ENCODE results near the gene HPX. TPM values are rescaled to one million over a fixed set of nuclear protein-coding genes. Genes with fewer than 3 reads are reported as not detected.

The HPX gene
- total and polyA plus RNA-seq, 12 donors, result 0.26 to 25.2 (median 1.7) TPM

DNA sequence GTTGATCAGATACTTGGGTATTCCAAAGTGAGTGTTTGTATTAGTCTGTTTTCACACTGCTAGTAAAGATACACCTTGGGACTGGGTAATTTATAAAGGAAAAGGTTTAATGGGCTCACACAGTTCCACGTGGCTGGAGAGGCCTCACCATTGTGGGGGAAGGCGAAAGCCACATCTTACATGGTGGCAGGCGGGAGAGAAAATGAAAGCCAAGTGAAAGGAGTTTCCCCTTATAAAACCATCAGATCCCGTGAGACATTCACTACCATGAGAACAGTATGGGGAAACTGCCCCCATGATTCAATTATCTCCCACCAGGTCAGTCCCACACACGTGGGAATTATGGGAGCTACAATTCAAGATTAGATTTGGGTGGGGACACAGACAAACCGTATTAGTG lies 47.6 kb upstream of the HPX start:
- peaks cover 0 to 36% of the 10 kb centered on the region in 2 donors for H3K36me3 ChIP-seq (replicated peaks in 1 of 2)
- TF ChIP-seq, protein P1, sequence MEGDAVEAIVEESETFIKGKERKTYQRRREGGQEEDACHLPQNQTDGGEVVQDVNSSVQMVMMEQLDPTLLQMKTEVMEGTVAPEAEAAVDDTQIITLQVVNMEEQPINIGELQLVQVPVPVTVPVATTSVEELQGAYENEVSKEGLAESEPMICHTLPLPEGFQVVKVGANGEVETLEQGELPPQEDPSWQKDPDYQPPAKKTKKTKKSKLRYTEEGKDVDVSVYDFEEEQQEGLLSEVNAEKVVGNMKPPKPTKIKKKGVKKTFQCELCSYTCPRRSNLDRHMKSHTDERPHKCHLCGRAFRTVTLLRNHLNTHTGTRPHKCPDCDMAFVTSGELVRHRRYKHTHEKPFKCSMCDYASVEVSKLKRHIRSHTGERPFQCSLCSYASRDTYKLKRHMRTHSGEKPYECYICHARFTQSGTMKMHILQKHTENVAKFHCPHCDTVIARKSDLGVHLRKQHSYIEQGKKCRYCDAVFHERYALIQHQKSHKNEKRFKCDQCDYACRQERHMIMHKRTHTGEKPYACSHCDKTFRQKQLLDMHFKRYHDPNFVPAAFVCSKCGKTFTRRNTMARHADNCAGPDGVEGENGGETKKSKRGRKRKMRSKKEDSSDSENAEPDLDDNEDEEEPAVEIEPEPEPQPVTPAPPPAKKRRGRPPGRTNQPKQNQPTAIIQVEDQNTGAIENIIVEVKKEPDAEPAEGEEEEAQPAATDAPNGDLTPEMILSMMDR (IDR thresholded peaks at IDR 0.05), result no peak
- TF ChIP-seq POLR2A (IDR thresholded peaks at IDR 0.05), result no peak
- intact Hi-C loops (cut with DNase I), result no loop called here

DNA sequence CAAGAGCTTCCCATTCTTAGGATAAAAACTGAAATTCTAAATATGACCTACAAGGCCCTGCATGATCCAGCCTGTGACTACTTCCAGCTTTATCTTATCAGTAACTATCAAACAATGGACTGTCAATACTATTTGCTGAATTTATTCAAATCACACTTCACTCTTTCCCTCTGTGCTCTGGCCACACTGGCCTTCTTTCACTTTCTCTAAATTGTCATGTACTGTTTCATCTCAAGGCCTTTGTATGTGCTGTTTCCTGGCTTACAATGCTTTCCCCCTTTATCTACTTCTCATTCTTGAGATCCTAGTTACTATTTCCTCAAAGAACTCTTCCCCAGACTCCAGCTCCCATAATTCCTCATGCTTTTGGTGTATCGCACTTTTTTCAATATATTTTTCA lies 46.2 kb upstream of the HPX start:
- Histone ChIP-seq H3K9me3 (replicated peaks in 1 of 3) (no peaks in the 10 kb centered on the region), H3K27ac (peak overlapping the region in 2 of 5 donors; percentile 1 to 25), H3K27me3 (no peaks in the 10 kb centered on the region), H3K4me1 (replicated peaks in 1 of 2) (peaks cover 8 to 10% of the 10 kb centered on the region in 2 donors), H3K36me3 (replicated peaks in 1 of 2) (peaks cover 0 to 45% of the 10 kb centered on the region in 2 donors), H3K4me3 (no peak overlapping the region)
- no peak for TF ChIP-seq POLR2A (IDR thresholded peaks at IDR 0.05)
- TF ChIP-seq, protein P1 (IDR thresholded peaks at IDR 0.05), result no peak
- DNase-seq, result no peak
- intact Hi-C loops (cut with DNase I), result no loop called here
- WGBS, 4 donors, result 81 to 89% (median 86%) methylated on average over 1 of the region's 1 CpG

More for the DNA sequence above, 47.6 kb upstream of the HPX start:
- H3K9me3 ChIP-seq (replicated peaks in 1 of 3), result no peaks in the 10 kb centered on the region
- no peaks in the 10 kb centered on the region for H3K27me3 ChIP-seq
- H3K27ac ChIP-seq, result no peak overlapping the region
- no peak for DNase-seq
- 88 to 96% (median 92%) methylated on average over 6 of the region's 6 CpGs for WGBS, 4 donors
- no peak overlapping the region for H3K4me3 ChIP-seq
- no peaks in the 10 kb centered on the region for H3K4me1 ChIP-seq (replicated peaks in 1 of 2)

DNA sequence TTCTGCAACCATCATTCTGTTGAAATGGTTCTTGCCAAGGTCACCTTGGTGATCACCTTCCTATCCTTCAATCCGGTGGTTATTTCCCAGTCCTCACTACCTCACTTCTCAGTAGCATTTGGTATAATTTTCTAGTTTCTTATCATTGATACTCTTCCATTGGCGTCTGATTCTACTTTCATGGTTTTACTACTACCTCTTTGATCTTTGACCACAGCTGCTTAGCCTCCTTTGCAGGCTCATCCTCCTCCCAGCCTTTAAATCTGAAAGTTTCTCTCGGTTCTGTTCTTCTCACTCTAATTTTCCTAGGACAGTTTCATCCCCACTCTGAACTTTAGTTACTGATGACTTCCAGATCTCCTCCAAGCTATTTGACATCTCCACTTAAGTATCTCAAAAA lies 45.5 kb upstream of the HPX start:
- no peak for TF ChIP-seq POLR2A (IDR thresholded peaks at IDR 0.05)
- TF ChIP-seq, protein P1 (IDR thresholded peaks at IDR 0.05), result no peak
- H3K36me3 ChIP-seq (replicated peaks in 1 of 2), result peaks cover 0 to 45% of the 10 kb centered on the region in 2 donors
- no peaks in the 10 kb centered on the region for H3K27me3 ChIP-seq
- intact Hi-C loops (cut with DNase I), result no loop called here
- WGBS, 4 donors, result 82 to 92% (median 87%) methylated on average over 3 of the region's 3 CpGs
- no peak for DNase-seq
- H3K9me3 ChIP-seq (replicated peaks in 1 of 3), result no peaks in the 10 kb centered on the region
- peaks cover 10% of the 10 kb centered on the region in 2 donors for H3K4me1 ChIP-seq (replicated peaks in 1 of 2)
- H3K4me3 ChIP-seq, result no peak overlapping the region
- H3K27ac ChIP-seq, result peak overlapping the region in 1 of 5 donors; percentile 1

DNA sequence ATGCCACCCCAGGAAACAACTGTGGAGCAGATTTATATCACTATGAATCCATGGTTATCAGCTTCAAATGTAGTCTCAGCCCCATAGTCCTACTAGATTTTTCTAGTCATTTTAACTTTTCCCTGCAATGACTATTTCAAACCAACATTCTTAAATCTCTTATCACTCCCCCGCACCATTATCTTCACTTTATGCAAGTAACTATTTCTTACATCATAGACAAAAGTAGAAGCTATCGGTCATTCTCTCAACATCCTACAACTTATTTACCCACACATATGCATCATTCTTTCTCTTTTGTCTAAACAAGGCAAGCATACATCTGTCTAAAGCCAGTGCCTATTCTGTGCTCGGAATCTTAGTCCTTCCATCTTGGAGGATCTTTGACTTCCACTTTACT lies 44.9 kb upstream of the HPX start:
- H3K36me3 ChIP-seq (replicated peaks in 1 of 2), result peaks cover 0 to 45% of the 10 kb centered on the region in 2 donors
- TF ChIP-seq, protein P1 (IDR thresholded peaks at IDR 0.05), result no peak
- TF ChIP-seq POLR2A (IDR thresholded peaks at IDR 0.05), result no peak
- H3K9me3 ChIP-seq (replicated peaks in 1 of 3), result no peaks in the 10 kb centered on the region
- 64 to 99% (median 86%) methylated on average over 3 of the region's 3 CpGs for WGBS, 4 donors
- no peak overlapping the region for H3K27ac ChIP-seq
- intact Hi-C loops (cut with DNase I), result no loop called here
- H3K4me3 ChIP-seq, result no peak overlapping the region
- peaks cover 11 to 12% of the 10 kb centered on the region in 2 donors for H3K4me1 ChIP-seq (replicated peaks in 1 of 2)
- no peaks in the 10 kb centered on the region for H3K27me3 ChIP-seq
- DNase-seq, result no peak

Measured in adrenal gland (tissue), 12 donors.